Testis (tissue), 2 donors: ENCODE results near the gene MRM2.

Experiments used
- POLR2A ChIP-seq: fragments of 450-650 bp; IDR thresholded peaks from one replicate; pipeline ENCODE4 v1.6.1; 2017; ENCODE audit warnings: antibody characterized with exemption, mild to moderate bottlenecking, moderate library complexity
- TF ChIP-seq, protein P1 (sequence below), 3 experiments: fragments of 450-650 bp in 2 of 3; fragments of 200-600 bp in 1 of 3; sonication (generic) in 1 of 3; IDR thresholded peaks; one replicate each; pipeline ENCODE4 v1.5.1; 2016 to 2019; ENCODE audit warnings: antibody characterized with exemption in 3 of 3, mild to moderate bottlenecking in 2 of 3, moderate library complexity in 1 of 3

DNA sequence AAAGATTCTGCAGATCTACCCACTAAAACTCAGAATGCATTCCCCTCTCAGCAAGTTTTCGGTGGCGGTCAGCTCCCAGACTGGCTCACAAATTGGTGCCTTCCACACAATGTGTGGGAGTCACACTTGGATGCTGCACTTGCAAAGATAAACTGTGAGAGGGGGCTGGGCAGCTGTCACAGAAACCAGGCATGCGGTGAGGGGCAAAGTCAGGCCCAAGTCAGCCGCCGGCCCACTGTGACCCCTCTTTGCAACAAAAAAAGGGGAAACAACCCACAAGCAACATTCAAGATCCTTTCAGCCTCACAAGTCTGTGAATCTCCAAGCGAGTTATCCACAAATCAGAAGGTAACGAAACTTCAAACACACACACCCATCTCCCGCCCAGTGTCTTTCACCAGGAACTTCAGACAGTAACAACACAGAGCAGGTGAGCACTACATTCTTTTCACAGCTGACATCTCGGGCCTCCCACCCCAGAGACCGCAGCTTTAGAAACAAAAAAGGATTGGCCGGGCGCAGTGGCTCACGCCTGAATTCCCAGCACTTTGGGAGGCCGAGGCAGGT is 40.3 kb upstream of the MRM2 start:
- TF ChIP-seq, protein P1, sequence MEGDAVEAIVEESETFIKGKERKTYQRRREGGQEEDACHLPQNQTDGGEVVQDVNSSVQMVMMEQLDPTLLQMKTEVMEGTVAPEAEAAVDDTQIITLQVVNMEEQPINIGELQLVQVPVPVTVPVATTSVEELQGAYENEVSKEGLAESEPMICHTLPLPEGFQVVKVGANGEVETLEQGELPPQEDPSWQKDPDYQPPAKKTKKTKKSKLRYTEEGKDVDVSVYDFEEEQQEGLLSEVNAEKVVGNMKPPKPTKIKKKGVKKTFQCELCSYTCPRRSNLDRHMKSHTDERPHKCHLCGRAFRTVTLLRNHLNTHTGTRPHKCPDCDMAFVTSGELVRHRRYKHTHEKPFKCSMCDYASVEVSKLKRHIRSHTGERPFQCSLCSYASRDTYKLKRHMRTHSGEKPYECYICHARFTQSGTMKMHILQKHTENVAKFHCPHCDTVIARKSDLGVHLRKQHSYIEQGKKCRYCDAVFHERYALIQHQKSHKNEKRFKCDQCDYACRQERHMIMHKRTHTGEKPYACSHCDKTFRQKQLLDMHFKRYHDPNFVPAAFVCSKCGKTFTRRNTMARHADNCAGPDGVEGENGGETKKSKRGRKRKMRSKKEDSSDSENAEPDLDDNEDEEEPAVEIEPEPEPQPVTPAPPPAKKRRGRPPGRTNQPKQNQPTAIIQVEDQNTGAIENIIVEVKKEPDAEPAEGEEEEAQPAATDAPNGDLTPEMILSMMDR (IDR thresholded peaks at IDR 0.05) = no peak
- TF ChIP-seq POLR2A = no peak
